Measurements from ENCODE around the gene TRIM38.

Gene TRIM38

GRCh38 chr6:25962149-25963127 lies at the start of gene TRIM38:
TRIM38 (plus strand) TSS chr6:25962802; CDS start chr6:25966523, 3,721 bp downstream.
- no peak for TF ChIP-seq ZC3H10 (CRISPR knock-in tag; IDR thresholded peaks at IDR 0.05)
- TF ChIP-seq ISL1 (CRISPR knock-in tag; IDR thresholded peaks at IDR 0.05), result no peak
- TF ChIP-seq PPARA (CRISPR knock-in tag; IDR thresholded peaks at IDR 0.05; ENCODE audit: borderline replicate concordance), result no peak
- TF ChIP-seq, protein P1, sequence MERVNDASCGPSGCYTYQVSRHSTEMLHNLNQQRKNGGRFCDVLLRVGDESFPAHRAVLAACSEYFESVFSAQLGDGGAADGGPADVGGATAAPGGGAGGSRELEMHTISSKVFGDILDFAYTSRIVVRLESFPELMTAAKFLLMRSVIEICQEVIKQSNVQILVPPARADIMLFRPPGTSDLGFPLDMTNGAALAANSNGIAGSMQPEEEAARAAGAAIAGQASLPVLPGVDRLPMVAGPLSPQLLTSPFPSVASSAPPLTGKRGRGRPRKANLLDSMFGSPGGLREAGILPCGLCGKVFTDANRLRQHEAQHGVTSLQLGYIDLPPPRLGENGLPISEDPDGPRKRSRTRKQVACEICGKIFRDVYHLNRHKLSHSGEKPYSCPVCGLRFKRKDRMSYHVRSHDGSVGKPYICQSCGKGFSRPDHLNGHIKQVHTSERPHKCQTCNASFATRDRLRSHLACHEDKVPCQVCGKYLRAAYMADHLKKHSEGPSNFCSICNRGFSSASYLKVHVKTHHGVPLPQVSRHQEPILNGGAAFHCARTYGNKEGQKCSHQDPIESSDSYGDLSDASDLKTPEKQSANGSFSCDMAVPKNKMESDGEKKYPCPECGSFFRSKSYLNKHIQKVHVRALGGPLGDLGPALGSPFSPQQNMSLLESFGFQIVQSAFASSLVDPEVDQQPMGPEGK (CRISPR knock-in tag; IDR thresholded peaks at IDR 0.05; ENCODE audit: borderline replicate concordance), result no peak
- TF ChIP-seq ZFP30 (CRISPR knock-in tag; IDR thresholded peaks at IDR 0.05), result no peak
- TF ChIP-seq, protein P2, sequence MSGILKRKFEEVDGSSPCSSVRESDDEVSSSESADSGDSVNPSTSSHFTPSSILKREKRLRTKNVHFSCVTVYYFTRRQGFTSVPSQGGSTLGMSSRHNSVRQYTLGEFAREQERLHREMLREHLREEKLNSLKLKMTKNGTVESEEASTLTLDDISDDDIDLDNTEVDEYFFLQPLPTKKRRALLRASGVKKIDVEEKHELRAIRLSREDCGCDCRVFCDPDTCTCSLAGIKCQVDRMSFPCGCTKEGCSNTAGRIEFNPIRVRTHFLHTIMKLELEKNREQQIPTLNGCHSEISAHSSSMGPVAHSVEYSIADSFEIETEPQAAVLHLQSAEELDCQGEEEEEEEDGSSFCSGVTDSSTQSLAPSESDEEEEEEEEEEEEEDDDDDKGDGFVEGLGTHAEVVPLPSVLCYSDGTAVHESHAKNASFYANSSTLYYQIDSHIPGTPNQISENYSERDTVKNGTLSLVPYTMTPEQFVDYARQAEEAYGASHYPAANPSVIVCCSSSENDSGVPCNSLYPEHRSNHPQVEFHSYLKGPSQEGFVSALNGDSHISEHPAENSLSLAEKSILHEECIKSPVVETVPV (CRISPR knock-in tag; IDR thresholded peaks at IDR 0.05), result no peak
- peak; percentile 90 for ATAC-seq

DNA sequence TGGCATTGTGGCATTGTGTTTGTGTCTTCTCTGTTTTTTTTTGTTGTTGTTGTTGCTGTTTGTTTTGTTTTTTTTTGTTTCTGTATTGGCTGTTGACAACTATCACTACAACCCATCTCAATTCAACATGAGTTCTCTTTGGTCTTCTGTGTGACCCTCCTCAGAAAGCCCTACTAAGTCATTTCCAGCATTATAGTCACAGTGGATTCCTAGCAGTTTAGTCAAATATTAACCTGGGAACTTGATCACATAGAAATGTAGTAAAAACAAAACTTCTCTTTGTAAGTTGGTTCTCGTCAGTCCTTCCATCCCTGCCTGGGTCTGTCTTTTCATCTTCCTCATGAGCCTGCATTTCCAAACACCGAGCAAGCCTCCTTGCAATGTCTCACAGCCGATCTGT lies 48.9 kb upstream of the TRIM38 start:
- TF ChIP-seq, protein P2 (CRISPR knock-in tag; IDR thresholded peaks at IDR 0.05), result no peak
- TF ChIP-seq RARB (CRISPR knock-in tag; IDR thresholded peaks at IDR 0.05) (no peak), TCF4 (CRISPR knock-in tag; IDR thresholded peaks at IDR 0.05; ENCODE audit: borderline replicate concordance) (no peak), ZNF565 (CRISPR knock-in tag; conservative IDR thresholded peaks at IDR 0.05; ENCODE audit: low read depth) (no peak), TOX (CRISPR knock-in tag; IDR thresholded peaks at IDR 0.05; ENCODE audit: borderline replicate concordance) (no peak), ZNF70 (CRISPR knock-in tag; IDR thresholded peaks at IDR 0.05) (no peak), CSDC2 (CRISPR knock-in tag; IDR thresholded peaks at IDR 0.05) (no peak), ZC3H10 (CRISPR knock-in tag; IDR thresholded peaks at IDR 0.05) (no peak)
- TF ChIP-seq, protein P3, sequence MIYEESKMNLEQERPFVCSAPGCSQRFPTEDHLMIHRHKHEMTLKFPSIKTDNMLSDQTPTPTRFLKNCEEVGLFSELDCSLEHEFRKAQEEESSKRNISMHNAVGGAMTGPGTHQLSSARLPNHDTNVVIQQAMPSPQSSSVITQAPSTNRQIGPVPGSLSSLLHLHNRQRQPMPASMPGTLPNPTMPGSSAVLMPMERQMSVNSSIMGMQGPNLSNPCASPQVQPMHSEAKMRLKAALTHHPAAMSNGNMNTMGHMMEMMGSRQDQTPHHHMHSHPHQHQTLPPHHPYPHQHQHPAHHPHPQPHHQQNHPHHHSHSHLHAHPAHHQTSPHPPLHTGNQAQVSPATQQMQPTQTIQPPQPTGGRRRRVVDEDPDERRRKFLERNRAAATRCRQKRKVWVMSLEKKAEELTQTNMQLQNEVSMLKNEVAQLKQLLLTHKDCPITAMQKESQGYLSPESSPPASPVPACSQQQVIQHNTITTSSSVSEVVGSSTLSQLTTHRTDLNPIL (CRISPR knock-in tag; IDR thresholded peaks at IDR 0.05; ENCODE audit: low read depth), result no peak
- no peak for ATAC-seq

- ATAC-seq, result no peak
- TF ChIP-seq ZNF70 (CRISPR knock-in tag; IDR thresholded peaks at IDR 0.05) (no peak), ZFP3 (CRISPR knock-in tag; IDR thresholded peaks at IDR 0.05) (no peak), TOX (CRISPR knock-in tag; IDR thresholded peaks at IDR 0.05; ENCODE audit: borderline replicate concordance) (no peak), TCF4 (CRISPR knock-in tag; IDR thresholded peaks at IDR 0.05; ENCODE audit: borderline replicate concordance) (no peak), SNAI2 (CRISPR knock-in tag; IDR thresholded peaks at IDR 0.05) (no peak), ZC3H10 (CRISPR knock-in tag; IDR thresholded peaks at IDR 0.05) (no peak), CSDC2 (CRISPR knock-in tag; IDR thresholded peaks at IDR 0.05) (no peak), GLIS3 (CRISPR knock-in tag; IDR thresholded peaks at IDR 0.05) (no peak), RARB (CRISPR knock-in tag; IDR thresholded peaks at IDR 0.05) (no peak), ARNTL (CRISPR knock-in tag; IDR thresholded peaks at IDR 0.05; ENCODE audit: borderline replicate concordance, low read depth) (no peak), ZNF8 (CRISPR knock-in tag; IDR thresholded peaks at IDR 0.05) (no peak), ZFP30 (CRISPR knock-in tag; IDR thresholded peaks at IDR 0.05) (no peak), PPARA (CRISPR knock-in tag; IDR thresholded peaks at IDR 0.05; ENCODE audit: borderline replicate concordance) (no peak), ESRRG (CRISPR knock-in tag; IDR thresholded peaks at IDR 0.05) (no peak), ISL1 (CRISPR knock-in tag; IDR thresholded peaks at IDR 0.05) (no peak)
- TF ChIP-seq, protein P4, sequence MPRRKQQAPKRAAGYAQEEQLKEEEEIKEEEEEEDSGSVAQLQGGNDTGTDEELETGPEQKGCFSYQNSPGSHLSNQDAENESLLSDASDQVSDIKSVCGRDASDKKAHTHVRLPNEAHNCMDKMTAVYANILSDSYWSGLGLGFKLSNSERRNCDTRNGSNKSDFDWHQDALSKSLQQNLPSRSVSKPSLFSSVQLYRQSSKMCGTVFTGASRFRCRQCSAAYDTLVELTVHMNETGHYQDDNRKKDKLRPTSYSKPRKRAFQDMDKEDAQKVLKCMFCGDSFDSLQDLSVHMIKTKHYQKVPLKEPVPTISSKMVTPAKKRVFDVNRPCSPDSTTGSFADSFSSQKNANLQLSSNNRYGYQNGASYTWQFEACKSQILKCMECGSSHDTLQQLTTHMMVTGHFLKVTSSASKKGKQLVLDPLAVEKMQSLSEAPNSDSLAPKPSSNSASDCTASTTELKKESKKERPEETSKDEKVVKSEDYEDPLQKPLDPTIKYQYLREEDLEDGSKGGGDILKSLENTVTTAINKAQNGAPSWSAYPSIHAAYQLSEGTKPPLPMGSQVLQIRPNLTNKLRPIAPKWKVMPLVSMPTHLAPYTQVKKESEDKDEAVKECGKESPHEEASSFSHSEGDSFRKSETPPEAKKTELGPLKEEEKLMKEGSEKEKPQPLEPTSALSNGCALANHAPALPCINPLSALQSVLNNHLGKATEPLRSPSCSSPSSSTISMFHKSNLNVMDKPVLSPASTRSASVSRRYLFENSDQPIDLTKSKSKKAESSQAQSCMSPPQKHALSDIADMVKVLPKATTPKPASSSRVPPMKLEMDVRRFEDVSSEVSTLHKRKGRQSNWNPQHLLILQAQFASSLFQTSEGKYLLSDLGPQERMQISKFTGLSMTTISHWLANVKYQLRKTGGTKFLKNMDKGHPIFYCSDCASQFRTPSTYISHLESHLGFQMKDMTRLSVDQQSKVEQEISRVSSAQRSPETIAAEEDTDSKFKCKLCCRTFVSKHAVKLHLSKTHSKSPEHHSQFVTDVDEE (CRISPR knock-in tag; IDR thresholded peaks at IDR 0.05), result no peak
- TF ChIP-seq, protein P2 (CRISPR knock-in tag; IDR thresholded peaks at IDR 0.05), result no peak
- TF ChIP-seq, protein P1 (CRISPR knock-in tag; IDR thresholded peaks at IDR 0.05; ENCODE audit: borderline replicate concordance), result no peak
- TF ChIP-seq, protein P3 (CRISPR knock-in tag; IDR thresholded peaks at IDR 0.05; ENCODE audit: low read depth), result no peak
Measured at GRCh38 chr6:25916330-25916729, 46.3 kb upstream of the TRIM38 start.

Measured in SK-N-SH treated with all-trans-retinoic acid at 6 μM for 48 hours (cell line).